HG03139 (cell line): ENCODE data around the gene P2RY2.

ENCODE experiments used
- ATAC-seq: cut with Tn5 transposase; IDR thresholded peaks from one replicate; pipeline ENCODE4 v1.9.1; 2021; ENCODE audit not compliant: unreplicated experiment

P2RY2 gene

GRCh38 chr11:73203790-73204189 is 14.3 kb upstream of the P2RY2 start:
- no peak for ATAC-seq

GRCh38 chr11:73204711-73205121 is 13.4 kb upstream of the P2RY2 start:
- no peak for ATAC-seq

GRCh38 chr11:73205661-73206343 is 12.3 kb upstream of the P2RY2 start:
- no peak for ATAC-seq

- no peak for ATAC-seq
These were observed 11.3 kb upstream of the P2RY2 start for GRCh38 chr11:73206801-73207200.

- no peak for ATAC-seq
These were observed 8.2 kb upstream of the P2RY2 start for GRCh38 chr11:73209892-73210291.

GRCh38 chr11:73210916-73211667 is 7.0 kb upstream of the P2RY2 start:
- no peak for ATAC-seq

GRCh38 chr11:73213196-73214143 is 4.6 kb upstream of the P2RY2 start:
- no peak for ATAC-seq

GRCh38 chr11:73215191-73216134 is 2.6 kb upstream of the P2RY2 start:
- ATAC-seq: no peak

- ATAC-seq: no peak
These were observed 1.6 kb upstream of the P2RY2 start for GRCh38 chr11:73216465-73216864.

- ATAC-seq: no peak
These were observed 811 bp upstream of the P2RY2 start for GRCh38 chr11:73217131-73217809.

GRCh38 chr11:73217810-73218105 is 323 bp upstream of the P2RY2 start:
- no peak for ATAC-seq

- no peak for ATAC-seq
These were observed 742 bp downstream of the P2RY2 start for GRCh38 chr11:73218830-73219215.

GRCh38 chr11:73219396-73220285 is 1.6 kb downstream of the P2RY2 start:
- ATAC-seq: no peak

GRCh38 chr11:73221451-73221850 is 3.4 kb downstream of the P2RY2 start:
- no peak for ATAC-seq

- no peak for ATAC-seq
These were observed 3.9 kb downstream of the P2RY2 start for GRCh38 chr11:73221996-73222395.

GRCh38 chr11:73223998-73224730 is 6.1 kb downstream of the P2RY2 start:
- no peak for ATAC-seq

- ATAC-seq: no peak
These were observed 7.1 kb downstream of the P2RY2 start for GRCh38 chr11:73225001-73225686.

GRCh38 chr11:73225851-73226250 is 7.8 kb downstream of the P2RY2 start:
- no peak for ATAC-seq
